Activated CD4-positive, alpha-beta T cell treated with anti-CD3 and anti-CD28 coated beads for 1 hour (primary cell): ENCODE results near the gene IMP4.

Source experiments
- DNase-seq: peaks from one replicate; pipeline ENCODE4 v3.0.0-alpha.2; 2020

Gene IMP4

GRCh38 chr2:130358420-130359350 is 16.0 kb downstream of the IMP4 start:
- no peak for DNase-seq

- DNase-seq = no peak
Observed at GRCh38 chr2:130359466-130359865, 16.8 kb downstream of the IMP4 start.

- no peak for DNase-seq
Observed at GRCh38 chr2:130363479-130363878, 20.8 kb downstream of the IMP4 start.

GRCh38 chr2:130365075-130365474 is 22.4 kb downstream of the IMP4 start:
- DNase-seq = no peak

GRCh38 chr2:130365963-130366362 is 23.3 kb downstream of the IMP4 start:
- no peak for DNase-seq

- no peak for DNase-seq
Observed at GRCh38 chr2:130366720-130367119, 24.0 kb downstream of the IMP4 start.

- no peak for DNase-seq
Observed at GRCh38 chr2:130368786-130369185, 26.1 kb downstream of the IMP4 start.

GRCh38 chr2:130369311-130369964 is 26.7 kb downstream of the IMP4 start:
- DNase-seq = no peak

- DNase-seq = no peak
Observed at GRCh38 chr2:130369965-130370341, 27.3 kb downstream of the IMP4 start.

- DNase-seq = no peak
Observed at GRCh38 chr2:130370490-130370889, 27.8 kb downstream of the IMP4 start.

GRCh38 chr2:130371723-130372054 is 29.0 kb downstream of the IMP4 start:
- no peak for DNase-seq

- DNase-seq = peak; percentile 52
Observed at GRCh38 chr2:130372055-130372832, 29.5 kb downstream of the IMP4 start.

GRCh38 chr2:130372833-130373807 is 30.4 kb downstream of the IMP4 start:
- no peak for DNase-seq

GRCh38 chr2:130373808-130374365 is 31.2 kb downstream of the IMP4 start:
- no peak for DNase-seq

- no peak for DNase-seq
Observed at GRCh38 chr2:130374587-130375290, 32.0 kb downstream of the IMP4 start.

GRCh38 chr2:130375291-130376266 is 32.9 kb downstream of the IMP4 start:
- no peak for DNase-seq

GRCh38 chr2:130376433-130377293 is 34.0 kb downstream of the IMP4 start:
- DNase-seq = no peak

- no peak for DNase-seq
Observed at GRCh38 chr2:130377491-130377890, 34.8 kb downstream of the IMP4 start.
